Upper lobe of left lung (tissue), 4 donors: ENCODE results near the gene CACNA1F.

Experiments used
- CTCF ChIP-seq, 6 experiments: fragments of 450-650 bp in 4 of 6; fragments of 200-600 bp in 2 of 6; sonication (generic) in 2 of 6; IDR thresholded peaks; one replicate each; pipeline ENCODE4 v1.5.1; 2016 to 2019; ENCODE audit warnings: antibody characterized with exemption in 6 of 6
- POLR2AphosphoS5 ChIP-seq, 2 donors: sonication (generic); formaldehyde crosslinking; IDR thresholded peaks; one replicate each; pipeline ENCODE4 v1.5.1; 2017; ENCODE audit warnings: antibody characterized with exemption in 2 of 2

GRCh38 chrX:49233887-49234555 lies 881 bp upstream of the CACNA1F start:
- TF ChIP-seq CTCF (IDR thresholded peaks at IDR 0.05), result no peak
- TF ChIP-seq POLR2AphosphoS5 (IDR thresholded peaks at IDR 0.05), result no peak
